CD4-positive, alpha-beta T cell treated with Interleukin-12 subunit alpha and Interleukin-12 subunit beta, for 1 hour (primary cell): ENCODE measurements around the gene HCAR3.
"Not testable (repeated sequence)": the region's sequence is repeated elsewhere in the genome, so short reads cannot be mapped to it uniquely, and the experiment has no call there.

Experiments used
- DNase-seq: peaks from one replicate; pipeline ENCODE4 v3.0.0-alpha.2; 2020

Gene HCAR3

DNA sequence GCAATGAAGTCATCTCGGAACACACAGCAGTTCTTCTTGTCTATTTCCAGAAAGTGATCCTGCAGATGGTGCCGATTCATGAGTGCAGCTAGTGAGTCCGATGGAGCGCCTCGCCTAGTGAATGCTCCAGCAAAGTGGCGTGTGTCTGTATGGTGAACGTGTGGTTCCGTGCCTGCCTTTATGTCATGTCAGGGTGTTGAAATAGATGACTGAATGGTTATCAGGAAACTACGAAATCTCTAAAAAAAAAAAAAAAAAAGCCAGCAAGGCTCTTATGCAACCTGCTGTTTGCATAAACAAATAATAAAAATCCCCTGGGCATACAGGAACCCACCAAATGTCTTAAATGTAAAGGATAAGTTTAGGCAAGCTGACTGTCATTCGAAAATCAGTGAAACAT, at the start of gene HCAR3:
Gene HCAR3 (minus strand): TSS at position 154 of the 400 bp plus-strand sequence. CDS start 74 bp downstream, at position 80.
- not testable (repeated sequence) for DNase-seq

GRCh38 chr12:122757568-122757967, 41.0 kb upstream of the HCAR3 start:
- DNase-seq: no peak

DNA sequence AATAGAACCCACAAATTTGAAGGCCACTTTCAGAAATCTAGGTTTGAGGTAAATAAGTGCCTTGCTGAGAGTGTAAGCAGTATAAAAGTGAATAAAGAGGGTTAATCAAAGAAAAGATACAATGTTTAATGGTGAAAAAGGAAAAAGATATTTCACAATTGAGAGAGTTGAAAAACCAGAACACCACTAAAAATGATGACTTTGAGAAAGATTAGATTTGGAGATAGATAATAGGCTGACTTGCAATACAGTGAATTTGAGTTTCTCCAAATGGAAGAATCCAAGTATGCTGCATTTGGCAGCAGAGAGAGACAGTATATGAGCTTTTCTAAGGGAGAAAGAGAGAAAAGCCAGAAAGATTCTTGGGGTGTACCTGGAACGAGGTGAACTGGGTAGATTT, 38.2 kb upstream of the HCAR3 start:
- DNase-seq: no peak

GRCh38 chr12:122753319-122753650, 36.7 kb upstream of the HCAR3 start:
- DNase-seq: no peak

DNA sequence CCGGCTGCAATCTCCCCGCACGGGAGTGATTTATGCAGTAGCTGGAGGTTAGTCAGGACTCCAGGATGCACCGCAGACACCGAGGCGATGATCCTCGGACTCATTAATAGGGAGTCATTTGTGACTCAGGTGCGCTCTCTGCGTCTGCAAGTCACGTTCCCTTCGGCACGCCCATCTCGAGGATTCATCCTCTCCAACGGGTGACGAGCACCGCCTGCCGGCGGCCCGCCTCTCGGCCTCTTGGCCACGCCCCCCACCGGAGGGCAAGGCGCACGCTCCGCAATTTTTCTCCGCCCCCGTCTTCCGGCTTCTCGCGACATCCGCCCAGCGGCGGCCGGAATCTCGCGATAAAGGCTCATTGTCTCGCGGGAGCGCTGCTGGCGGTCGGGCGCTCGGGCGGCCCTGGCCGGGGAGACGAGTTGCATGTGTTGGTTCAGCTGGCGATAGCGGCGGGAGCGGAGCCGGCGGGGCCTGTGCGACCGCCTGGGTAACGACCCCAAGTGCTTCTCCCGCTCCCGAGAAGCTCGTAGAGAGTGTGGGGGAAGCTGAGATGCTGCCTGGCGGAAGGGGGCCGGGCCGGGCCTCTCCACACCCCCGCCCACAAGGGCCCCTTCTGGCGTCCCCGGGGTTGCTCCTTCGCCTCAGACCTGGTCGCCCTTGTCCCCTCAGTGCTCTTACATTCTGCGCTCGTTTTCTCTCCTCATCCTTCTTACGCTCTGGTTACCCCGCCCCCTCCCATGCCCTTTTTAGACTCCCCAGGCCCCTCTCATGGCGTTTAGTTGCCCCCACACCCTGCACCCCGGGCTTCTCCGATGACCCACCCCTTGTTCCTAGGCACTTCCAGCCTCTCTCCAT, 36.1 kb upstream of the HCAR3 start, which contains the start of gene DENR:
Gene DENR (plus strand): TSS at position 361 of the 855 bp plus-strand sequence. CDS start 878 bp downstream, outside the sequence.
- peak; percentile 99 for DNase-seq

DNA sequence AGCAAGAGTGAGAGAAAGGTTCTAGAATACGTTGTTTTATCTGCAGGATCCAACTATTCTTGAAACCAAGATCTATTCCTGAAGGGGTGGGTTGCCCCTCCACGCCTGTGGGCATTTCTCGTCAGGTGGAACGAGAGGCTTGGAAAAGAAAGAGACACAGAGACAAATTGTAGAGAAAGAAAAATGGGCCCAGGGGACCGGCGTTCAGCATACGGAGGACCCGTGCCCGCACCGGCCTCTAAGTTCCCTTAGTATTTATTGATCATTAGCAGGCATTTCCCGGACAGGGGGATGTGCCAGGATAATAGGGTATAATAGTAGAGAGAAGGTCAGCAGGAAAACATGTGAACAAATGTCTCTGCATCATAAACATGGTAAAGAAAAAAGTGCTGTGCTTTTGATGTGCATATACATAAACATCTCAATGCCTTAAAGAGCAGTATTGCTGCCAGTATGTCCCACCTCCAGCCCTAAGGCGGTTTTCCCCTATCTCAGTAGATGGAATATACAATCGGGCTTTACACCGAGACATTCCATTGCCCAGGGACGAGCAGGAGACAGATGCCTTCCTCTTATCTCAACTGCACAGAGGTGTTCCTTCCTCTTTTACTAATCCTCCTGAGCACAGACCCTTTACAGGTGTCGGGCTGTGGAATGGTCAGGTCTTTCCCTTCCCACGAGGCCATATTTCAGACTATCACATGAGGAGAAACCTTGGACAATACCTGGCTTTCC, 34.3 kb upstream of the HCAR3 start:
- not testable (repeated sequence) for DNase-seq

- DNase-seq: no peak
Measured at GRCh38 chr12:122749569-122750332, 33.1 kb upstream of the HCAR3 start.

- no peak for DNase-seq
Measured at GRCh38 chr12:122747224-122748135, 30.9 kb upstream of the HCAR3 start.

GRCh38 chr12:122743895-122744525, 27.4 kb upstream of the HCAR3 start:
- no peak for DNase-seq

DNA sequence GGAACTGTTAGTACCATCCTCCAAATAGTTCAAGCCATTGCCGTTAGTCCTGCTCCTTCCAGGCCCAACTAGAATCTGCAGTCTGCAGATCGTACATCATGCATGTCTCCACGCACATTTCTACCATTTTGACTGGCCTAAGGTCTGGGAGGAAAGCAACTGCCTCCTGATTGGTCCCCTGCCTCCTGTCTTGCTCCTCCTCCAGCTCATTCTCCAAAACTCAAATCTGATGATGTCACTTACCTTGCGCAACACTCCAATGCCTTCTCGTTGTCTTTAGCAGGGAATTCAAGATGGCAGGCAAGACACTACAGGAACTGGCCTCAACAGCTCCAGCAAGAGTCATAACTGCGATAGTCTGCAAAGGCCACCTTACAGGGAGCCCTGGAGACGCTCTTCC, 23.7 kb upstream of the HCAR3 start:
- DNase-seq: no peak

DNA sequence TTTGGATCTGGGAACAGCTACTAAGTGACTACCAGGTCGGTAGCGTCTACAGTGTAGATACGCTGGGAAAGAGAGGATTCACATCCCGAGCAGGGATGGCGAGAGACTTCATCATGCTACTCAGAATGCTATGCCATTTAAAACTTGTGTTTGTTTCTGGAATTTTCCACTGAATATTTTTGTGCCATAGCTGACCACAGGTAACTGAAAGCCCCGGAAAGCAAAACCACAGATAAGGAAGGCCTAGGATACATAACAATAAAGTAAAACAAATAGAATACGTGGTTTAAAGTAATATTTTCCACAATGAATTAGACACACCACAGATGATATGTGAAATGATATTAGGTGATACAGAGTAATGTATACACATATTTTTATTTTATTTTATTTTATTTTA, 22.0 kb upstream of the HCAR3 start:
- DNase-seq: no peak

- no peak for DNase-seq
Measured at GRCh38 chr12:122732611-122733010, 16.0 kb upstream of the HCAR3 start.

GRCh38 chr12:122732170-122732569, 15.6 kb upstream of the HCAR3 start:
- no peak for DNase-seq

DNA sequence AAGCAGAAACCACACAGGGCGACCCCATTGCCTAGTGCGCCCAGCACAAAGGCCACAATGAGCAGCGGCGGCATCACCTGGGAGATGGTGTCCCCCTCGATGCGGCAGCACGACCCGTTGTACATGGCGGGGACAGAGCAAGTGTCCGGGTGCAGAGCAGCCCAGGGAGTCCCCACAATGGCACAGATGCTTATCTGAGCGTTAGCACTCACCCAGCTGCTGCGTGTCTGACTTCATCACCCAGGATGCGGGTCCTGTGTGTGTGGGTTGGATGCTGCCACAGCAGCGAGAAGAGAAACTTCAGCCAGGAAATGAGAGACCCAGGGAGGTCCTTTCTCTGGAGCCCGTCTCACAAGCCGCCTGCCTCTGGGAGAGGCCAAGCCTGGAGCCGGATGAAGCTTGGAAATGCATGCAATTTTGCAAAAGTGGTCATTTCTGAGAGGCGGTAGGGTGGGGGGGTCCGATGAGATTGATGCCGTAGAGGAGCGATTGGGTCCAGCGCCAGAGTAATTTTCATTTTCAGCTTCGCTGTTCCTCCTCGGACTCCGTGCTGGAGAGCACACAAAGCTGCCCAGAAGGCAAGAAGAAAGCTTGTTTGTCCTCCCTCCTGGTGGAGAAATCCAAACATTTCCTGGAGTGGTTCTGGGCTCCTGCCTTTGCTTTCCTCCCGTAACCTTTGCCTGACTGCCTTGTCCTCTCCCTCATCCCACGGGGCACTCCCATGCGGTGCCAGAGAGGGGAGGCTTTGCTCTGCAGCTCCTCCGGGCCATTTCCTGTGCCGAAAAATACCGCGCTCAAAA, 13.8 kb upstream of the HCAR3 start, which contains the start of gene HCAR1:
Gene HCAR1 (minus strand): TSS at position 630 of the 800 bp plus-strand sequence. CDS start 505 bp downstream, at position 125.
- peak; percentile 20 for DNase-seq

GRCh38 chr12:122729583-122730214, 13.1 kb upstream of the HCAR3 start:
- no peak for DNase-seq

GRCh38 chr12:122726080-122726558, 9.5 kb upstream of the HCAR3 start:
- peak; percentile 15 for DNase-seq

DNA sequence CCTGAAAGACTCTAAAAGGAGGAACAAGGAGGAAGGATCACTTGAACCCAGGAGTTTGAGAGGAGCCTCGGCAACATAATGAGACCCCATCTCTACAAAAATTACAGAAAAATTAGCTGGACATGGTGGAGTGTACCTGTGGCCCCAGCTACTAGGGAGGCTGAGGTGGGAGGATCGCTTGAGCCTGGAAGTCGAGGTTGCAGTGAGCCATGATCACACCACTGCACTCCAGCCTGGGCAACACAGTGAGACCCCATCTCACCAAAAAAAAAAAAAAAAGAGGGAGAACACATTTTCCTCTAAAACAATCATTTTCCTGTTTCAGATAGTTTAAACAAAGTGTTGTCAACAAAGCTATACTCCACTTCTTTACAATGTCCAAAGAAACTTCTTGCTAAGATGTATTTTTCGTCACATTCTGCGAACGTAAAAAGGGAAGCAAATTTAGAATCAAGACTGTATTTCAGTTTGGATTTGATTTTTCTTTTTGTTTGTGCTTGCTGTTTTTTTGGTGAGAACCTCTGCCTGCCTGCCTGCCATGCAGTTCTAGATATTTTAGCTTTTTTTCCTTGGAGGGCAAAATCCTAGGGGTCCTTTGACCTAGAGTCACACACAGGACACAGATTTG, 9.0 kb upstream of the HCAR3 start:
- no peak for DNase-seq

DNA sequence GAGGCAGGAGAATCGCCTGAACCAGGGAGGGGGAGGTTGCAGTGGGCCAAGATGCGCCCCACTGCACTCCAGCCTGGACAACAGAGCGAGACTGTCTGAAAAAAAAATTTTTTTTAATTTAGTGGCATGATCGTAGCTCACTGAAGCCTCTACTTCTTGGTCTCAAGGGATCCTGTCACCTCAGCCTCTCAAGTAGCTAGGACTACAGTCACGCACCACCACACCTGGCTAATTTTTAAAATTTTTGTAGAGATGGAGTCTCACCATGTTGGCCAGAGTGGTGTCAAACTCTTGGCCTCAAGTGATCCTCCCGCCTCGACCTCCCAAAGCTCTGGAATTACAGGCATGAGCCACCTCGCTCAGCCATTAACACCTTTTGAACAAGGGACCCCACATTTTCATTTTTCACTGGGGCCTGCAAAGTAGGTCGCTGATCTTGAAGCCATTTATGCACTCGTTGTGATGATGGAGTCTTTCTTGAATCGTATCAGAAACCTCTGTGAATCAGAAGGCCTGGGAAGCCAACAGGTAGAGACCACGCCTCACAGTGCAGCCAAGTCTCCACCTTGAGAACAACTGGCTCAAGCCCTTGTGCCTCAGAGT, 8.1 kb upstream of the HCAR3 start:
- no peak for DNase-seq

DNA sequence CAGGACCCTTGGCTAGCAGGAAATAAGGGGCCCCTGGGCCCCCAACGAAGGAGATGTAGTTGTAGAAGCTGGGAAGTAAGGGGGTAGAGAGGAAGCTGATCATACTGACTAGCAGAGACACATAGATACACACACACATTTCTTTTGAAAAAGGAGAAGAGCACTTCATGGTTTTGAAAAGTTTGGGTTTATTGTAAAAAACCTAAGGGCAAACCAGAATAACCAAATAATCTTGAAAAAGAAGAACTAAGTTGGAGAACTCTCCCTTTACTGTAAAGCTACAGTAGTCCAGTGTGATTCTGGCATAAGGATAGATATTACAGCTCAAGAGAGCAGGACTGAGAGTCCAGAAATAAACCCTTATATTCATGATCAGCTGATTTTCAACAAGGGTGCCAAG, 5.8 kb upstream of the HCAR3 start:
- no peak for DNase-seq
